Psoas muscle (tissue), 8 donors: ENCODE measurements around the gene EXOSC2. TPM values are rescaled to one million over a fixed set of nuclear protein-coding genes. Genes with fewer than 3 reads are reported as not detected.

Source experiments
- ATAC-seq, 4 donors: fragments of 200-7000 bp; cut with Tn5 transposase; one replicate each; pipeline ENCODE4 v1.9.1; 2020; ENCODE audit warnings: moderate library complexity in 3 of 4, mild to moderate bottlenecking in 2 of 4
- DNase-seq, 2 donors: peaks; one replicate each; pipeline ENCODE4 v3.0.0-alpha.2; 2020
- H3K27ac ChIP-seq: fragments of 200-600 bp; one replicate; pipeline ENCODE4 v1.8.0; 2022
- H3K27me3 ChIP-seq, 3 donors: fragments of 200-600 bp in 1 of 3; one replicate each; pipeline versions ENCODE4 v1.6.1 to v1.8.0; 2013 to 2022; ENCODE audit warnings: low read length in 2 of 3, mild to moderate bottlenecking in 2 of 3, moderate library complexity in 1 of 3; ENCODE audit not compliant: insufficient read depth in 3 of 3
- H3K36me3 ChIP-seq, 2 donors: fragments of 200-600 bp in 1 of 2; one replicate each; pipeline versions ENCODE4 v1.6.1 to v1.8.0; 2013 to 2022; ENCODE audit warnings: low read depth in 1 of 2, mild to moderate bottlenecking in 1 of 2, moderate library complexity in 1 of 2; ENCODE audit not compliant: insufficient read depth in 1 of 2
- H3K4me1 ChIP-seq: fragments of 200-600 bp; one replicate; pipeline ENCODE4 v1.8.0; 2022
- H3K4me3 ChIP-seq: fragments of 200-600 bp; one replicate; pipeline ENCODE4 v1.8.0; 2022; ENCODE audit warnings: mild to moderate bottlenecking
- H3K9me3 ChIP-seq: fragments of 200-600 bp; one replicate; pipeline ENCODE4 v1.8.0; 2022
- CTCF ChIP-seq: fragments of 200-600 bp; IDR thresholded peaks from one replicate; pipeline ENCODE4 v1.8.0; 2022; ENCODE audit warnings: antibody characterized with exemption
- WGBS, 3 donors: extraction: QIAGEN DNeasy Blood & Tissue Kit; methylation state at CpG; one replicate each; pipeline versions ENCODE4 v1.1.6 to v1.1.7; 2013; 5-methylcytosine and 5-hydroxymethylcytosine counted together
- intact Hi-C, 2 donors: fragments of 100-400 bp; cut with DNase I; formaldehyde crosslinking; loops; one replicate each; pipeline versions ENCODE4 v1.11.0 to v1.14.2; 2022
- polyA plus RNA-seq, 3 donors: library from polyadenylated mRNA; stranded (reverse); fragments of 200-250 nt; gene quantifications; one replicate each; pipeline ENCODE4 v1.2.3, GENCODE V29; 2013
- total RNA-seq, 4 donors: library from RNA; stranded (reverse); fragmentation: NEBNext Ultra II Directional in 2 of 4; extraction: Animal tissue kit (Norgen Biotek cat#: 25700) in 2 of 4; gene quantifications; one replicate each; pipeline versions ENCODE4 v1.2.1 to v1.2.4, GENCODE V29; 2021 to 2023
- donor health status: healthy with polysubstance abuse.
- donor health status: DM: no; HTN: no; CAD: no; lungs with moderate emphysema.
- donor health status: Bipolar disorder and iron deficiency.
- donor health status: healthy.
- donor health status: DM: yes; HTN: yes; CAD: no.
- donor health status: DM: no; HTN: no; CAD: no.
- donor health status: DM: no; HTN: no; CAD: no.
- donor health status: DM: yes; HTN: yes; CAD: no.

The EXOSC2 gene
- total and polyA plus RNA-seq, 7 donors, result 11.8 to 25.0 (median 15.5) TPM

DNA sequence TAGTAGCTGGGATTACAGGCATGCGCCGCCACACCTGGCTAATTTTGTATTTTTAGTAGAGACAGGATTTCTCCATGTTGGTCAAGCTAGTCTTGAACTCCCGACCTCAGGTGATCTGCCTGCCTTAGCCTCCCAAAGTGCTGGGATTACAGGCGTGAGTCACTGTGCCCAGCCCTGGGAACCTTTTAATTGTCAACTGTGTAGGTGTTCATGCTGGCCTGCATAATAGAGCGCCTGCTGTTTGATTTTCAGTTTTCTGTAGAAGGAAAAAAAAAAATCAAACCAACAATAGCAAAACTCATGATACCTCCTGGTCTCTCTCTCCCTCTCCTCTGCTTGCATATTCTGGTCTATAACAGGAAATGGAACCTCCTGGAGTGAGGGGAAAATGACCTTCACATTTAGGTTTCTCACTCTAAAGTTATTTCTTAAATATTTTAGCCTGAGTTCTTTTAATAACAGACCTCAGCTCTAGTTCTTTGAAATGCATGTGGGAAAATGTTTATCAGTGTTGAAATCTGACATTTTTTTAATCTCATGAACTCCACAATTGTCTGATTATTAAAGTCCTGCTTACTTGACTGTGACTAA is 51.7 kb downstream of the EXOSC2 start:
- no peak for TF ChIP-seq CTCF
- 91 to 97% (median 95%) methylated on average over 5 of the region's 5 CpGs for whole genome bisulfite sequencing, 3 donors
- no peaks in the 10 kb centered on the region for H3K36me3 ChIP-seq
- H3K4me1 ChIP-seq, result no peaks in the 10 kb centered on the region
- DNase-seq, result no peak
- H3K9me3 ChIP-seq, result no peaks in the 10 kb centered on the region
- H3K27me3 ChIP-seq, result no peaks in the 10 kb centered on the region
- ATAC-seq, result no peak
- H3K27ac ChIP-seq, result no peak overlapping the region
- intact Hi-C loops, result no loop called here
- no peak overlapping the region for H3K4me3 ChIP-seq

GRCh38 chr9:130745829-130746228 is 52.2 kb downstream of the EXOSC2 start:
- no peaks in the 10 kb centered on the region for H3K36me3 ChIP-seq
- intact Hi-C loops, result no loop called here
- H3K27me3 ChIP-seq, result no peaks in the 10 kb centered on the region
- no peaks in the 10 kb centered on the region for H3K4me1 ChIP-seq
- WGBS, 3 donors, result 51 to 64% (median 61%) methylated on average over 5 of the region's 5 CpGs
- no peak for TF ChIP-seq CTCF
- no peak overlapping the region for H3K4me3 ChIP-seq
- DNase-seq (no peak), ATAC-seq (no peak)
- H3K27ac ChIP-seq, result no peak overlapping the region
- no peaks in the 10 kb centered on the region for H3K9me3 ChIP-seq

DNA sequence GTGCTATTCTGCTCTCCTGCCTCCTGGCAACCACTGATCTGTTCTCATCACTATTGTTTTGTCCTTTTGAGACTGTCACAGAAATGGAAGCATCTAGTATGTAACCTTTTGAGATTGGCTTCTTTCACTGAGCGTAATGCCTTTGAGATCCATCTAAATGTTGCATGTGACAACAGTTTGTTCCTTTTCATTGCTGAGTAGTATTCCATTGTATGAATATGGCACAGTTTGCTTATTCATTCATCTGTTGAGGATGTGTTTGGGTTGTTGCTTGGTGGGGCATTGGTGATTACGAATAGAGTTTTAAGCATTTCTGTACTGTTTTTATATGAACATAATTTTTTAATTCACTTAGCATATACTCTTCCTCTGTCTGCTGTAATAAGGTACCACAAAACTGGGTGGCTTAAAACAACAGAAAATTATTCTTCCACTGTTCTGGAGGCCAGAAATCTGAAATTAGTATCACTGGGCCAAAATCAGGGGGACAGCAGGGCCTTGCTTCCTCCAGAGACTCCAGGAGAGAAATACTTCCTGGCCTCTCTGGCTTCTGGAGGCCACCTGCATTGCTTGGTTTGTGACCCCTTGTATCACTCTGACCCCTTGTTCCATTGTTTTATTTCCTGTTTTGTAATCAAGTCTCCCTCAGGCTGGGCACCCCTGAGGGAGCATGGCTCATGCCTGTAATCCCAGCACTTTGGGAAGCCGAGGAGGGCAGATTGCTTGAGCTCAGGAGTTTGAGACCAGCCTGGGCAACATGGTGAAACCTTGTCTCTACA is 53.0 kb downstream of the EXOSC2 start:
- DNase-seq, result no peak
- no peak for TF ChIP-seq CTCF
- 86 to 94% (median 93%) methylated on average over 3 of the region's 3 CpGs for WGBS, 3 donors
- ATAC-seq, result no peak
- Histone ChIP-seq H3K27ac (no peak overlapping the region), H3K4me3 (no peak overlapping the region), H3K9me3 (no peaks in the 10 kb centered on the region), H3K36me3 (no peaks in the 10 kb centered on the region), H3K27me3 (no peaks in the 10 kb centered on the region), H3K4me1 (no peaks in the 10 kb centered on the region)
- intact Hi-C loops, result no loop called here

GRCh38 chr9:130751631-130752355 is 58.2 kb downstream of the EXOSC2 start:
- no peaks in the 10 kb centered on the region for H3K27me3 ChIP-seq
- no peak for TF ChIP-seq CTCF
- ATAC-seq (no peak), DNase-seq (no peak)
- intact Hi-C loops, result no loop called here
- H3K4me1 ChIP-seq, result peaks cover 19% of the 10 kb centered on the region
- no peaks in the 10 kb centered on the region for H3K9me3 ChIP-seq
- H3K36me3 ChIP-seq, result no peaks in the 10 kb centered on the region
- H3K4me3 ChIP-seq, result no peak overlapping the region
- WGBS, 3 donors, result 66 to 78% (median 76%) methylated on average over 7 of the region's 7 CpGs
- H3K27ac ChIP-seq, result no peak overlapping the region

Other genes starting within 250 kb of the EXOSC2 start
- gene ASS1, start 248.8 kb upstream of the EXOSC2 start, total RNA-seq, result 10 to 100 TPM; 36.5 to 74.4 (median 67.9) TPM
- gene ASS1, start 248.8 kb upstream of the EXOSC2 start, polyA plus RNA-seq, result 10 to 100 TPM; 31.0 to 71.5 (median 37.0) TPM
- 10 to 100 TPM; 14.3 to 17.9 (median 16.6) TPM for gene FUBP3, start 114.2 kb upstream of the EXOSC2 start, total RNA-seq
- gene FUBP3, start 114.2 kb upstream of the EXOSC2 start, polyA plus RNA-seq, result 10 to 100 TPM in 2 of 3 donors, 1 to 10 TPM in 1; 7.5 to 20.7 (median 13.0) TPM
- not detected for gene PRDM12, start 29.2 kb upstream of the EXOSC2 start, total RNA-seq
- gene PRDM12, start 29.2 kb upstream of the EXOSC2 start, polyA plus RNA-seq, result under 1 TPM; 0.03 to 0.17 (median 0.06) TPM
- 10 to 100 TPM; 30.6 to 41.0 (median 34.5) TPM for gene ABL1, start 141.5 kb downstream of the EXOSC2 start, total RNA-seq
- gene ABL1, start 141.5 kb downstream of the EXOSC2 start, polyA plus RNA-seq, result 10 to 100 TPM; 15.5 to 31.2 (median 26.4) TPM
- gene QRFP, start 203.0 kb downstream of the EXOSC2 start, total RNA-seq, result not detected
- under 1 TPM in 2 of 3 donors, not detected in 1; 0.01 to 0.03 TPM for gene QRFP, start 203.0 kb downstream of the EXOSC2 start, polyA plus RNA-seq
- gene FIBCD1, start 245.5 kb downstream of the EXOSC2 start, total RNA-seq, result not detected
- under 1 TPM in 1 of 3 donors, not detected in 2; 0.01 TPM for gene FIBCD1, start 245.5 kb downstream of the EXOSC2 start, polyA plus RNA-seq